Panc1 (cell line): ENCODE data around the gene PRKACB. TPM values are rescaled to one million over a fixed set of nuclear protein-coding genes. Genes with fewer than 3 reads are reported as not detected.

Experiments
- ATAC-seq: fragments of 200-7000 bp; cut with Tn5 transposase; 2 replicates; pipeline ENCODE4 v1.9.1; 2020; ENCODE audit warnings: mild to moderate bottlenecking, moderate library complexity
- BruUV-seq: library from RNA; stranded (reverse); fragments of 400-500 nt; replicated peaks from 2 replicates; lab custom pipeline; 2021; lab: Mats Ljungman, UMichigan
- CTCF ChIA-PET: fragments of 300-600 bp; sonication (Branson Sonifier 250); formaldehyde crosslinking; loops from one replicate; lab custom pipeline; 2022; ENCODE audit warnings: antibody characterized with exemption; lab: Charles Lee
- POLR2A ChIA-PET: fragments of 300-600 bp; sonication (Branson Sonifier 250); formaldehyde crosslinking; loops from one replicate; lab custom pipeline; 2022; ENCODE audit warnings: antibody characterized with exemption; lab: Charles Lee
- DNase-seq: peaks from one replicate; pipeline ENCODE4 v3.0.0-alpha.2; 2010; ENCODE audit warnings: low read depth, low spot score
- H3K27ac ChIP-seq: 2 replicates; pipeline ENCODE4 v1.5.1; 2011; ENCODE audit warnings: mild to moderate bottlenecking, low read length, inconsistent platforms
- H3K27me3 ChIP-seq: fragments of 200-500 bp; sonication (Bioruptor generic); 2 replicates; pipeline ENCODE4 v1.6.0; 2014; ENCODE audit warnings: low read length, inconsistent platforms; ENCODE audit not compliant: control insufficient read depth, insufficient read depth
- H3K36me3 ChIP-seq: fragments of 200-500 bp; sonication (Bioruptor generic); 2 replicates; pipeline ENCODE4 v1.5.1; 2014; ENCODE audit warnings: inconsistent platforms, mild to moderate bottlenecking, low read length, moderate library complexity; ENCODE audit not compliant: control insufficient read depth, insufficient read depth
- H3K4me1 ChIP-seq: 2 replicates; pipeline ENCODE4 v1.5.1; 2011; ENCODE audit warnings: inconsistent platforms, mild to moderate bottlenecking, low read length, moderate library complexity; ENCODE audit not compliant: control insufficient read depth, insufficient read depth
- H3K4me3 ChIP-seq, 2 experiments: 2 replicates each; pipeline ENCODE4 v1.5.1; 2011 to 2012; ENCODE audit warnings: low read depth in 2 of 2, low read length in 2 of 2, mild to moderate bottlenecking in 2 of 2, inconsistent platforms in 1 of 2, moderate library complexity in 1 of 2
- H3K9me3 ChIP-seq: fragments of 200-500 bp; sonication (Bioruptor generic); 2 replicates; pipeline ENCODE4 v1.5.1; 2014; ENCODE audit warnings: low read depth, mild to moderate bottlenecking, inconsistent platforms, low read length, moderate library complexity; ENCODE audit not compliant: control insufficient read depth, insufficient read depth
- POLR2AphosphoS5 ChIP-seq: IDR thresholded peaks from 2 replicates; pipeline ENCODE4 v1.6.1; 2012; ENCODE audit warnings: mild to moderate bottlenecking, low read depth, low read length, moderate library complexity
- SIN3A ChIP-seq: IDR thresholded peaks from 2 replicates; pipeline ENCODE4 v1.6.1; 2012; ENCODE audit warnings: low read depth, mild to moderate bottlenecking, low read length, moderate library complexity, borderline replicate concordance; ENCODE audit not compliant: insufficient read depth
- TCF7L2 ChIP-seq: IDR thresholded peaks from 2 replicates; pipeline ENCODE4 v1.6.1; 2011; ENCODE audit warnings: mild to moderate bottlenecking, low read depth, low read length, inconsistent platforms
- in situ Hi-C: cut with HindIII; loops from 2 replicates; pipeline ENCODE4 v1.10.0; 2016; ENCODE audit warnings: low sequenced_read_pairs, low pct_unique_long_range_greater_than_20kb
- intact Hi-C: fragments of 100-400 bp; cut with micrococcal nuclease; formaldehyde crosslinking; loops from one replicate; pipeline ENCODE4 v1.10.0; 2022; ENCODE audit not compliant: unreplicated experiment
- total RNA-seq: library from RNA; stranded (reverse); gene quantifications from one replicate; pipeline ENCODE4 v1.2.1, GENCODE V29; 2021; ENCODE audit not compliant: unreplicated experiment
- TF ChIP-seq, protein P1 (sequence below), 2 experiments: IDR thresholded peaks; 2 replicates each; pipeline ENCODE4 v1.6.1; 2011 to 2012; ENCODE audit warnings: low read depth in 2 of 2, control low read depth in 1 of 2, low read length in 1 of 2, mild to moderate bottlenecking in 1 of 2, moderate library complexity in 1 of 2; ENCODE audit not compliant: insufficient read depth in 1 of 2
- TF ChIP-seq, protein P2 (sequence below): fragments of 450-650 bp; IDR thresholded peaks from 2 replicates; pipeline ENCODE4 v1.5.1; 2017; ENCODE audit warnings: mild to moderate bottlenecking

PRKACB gene
- total RNA-seq, 1 experiment from 2014 or later, result 54.9 TPM

DNA sequence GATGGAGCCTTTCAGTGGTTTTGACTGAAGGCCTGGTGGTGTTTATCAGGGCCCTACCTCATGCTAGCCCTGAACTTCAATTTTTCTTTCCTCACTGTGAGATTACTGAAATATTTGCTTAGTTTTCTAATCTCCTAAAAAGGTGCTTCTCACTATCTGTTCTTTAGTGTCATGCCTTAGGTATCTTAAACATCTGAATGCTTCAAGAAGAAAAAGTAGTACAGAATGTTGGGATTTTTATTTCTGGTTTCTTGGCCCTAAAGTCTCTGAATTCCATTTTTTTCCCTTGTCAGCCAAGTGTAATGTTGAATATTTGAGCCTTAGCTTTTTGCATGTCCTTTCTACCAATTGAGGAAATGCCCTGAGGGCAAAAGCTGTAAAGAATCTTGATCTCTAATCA is 47.9 kb upstream of the PRKACB start:
- ChIA-PET CTCF (no interaction called here), POLR2A (no interaction called here)
- no peak overlapping the region for H3K27ac ChIP-seq
- no TSS peak for BruUV-seq
- DNase-seq (no peak), ATAC-seq (no peak)
- H3K4me3 ChIP-seq, result no peak overlapping the region
- no peaks in the 10 kb centered on the region for H3K36me3 ChIP-seq
- H3K9me3 ChIP-seq, result peaks cover 26% of the 10 kb centered on the region
- H3K27me3 ChIP-seq, result no peaks in the 10 kb centered on the region
- TF ChIP-seq, protein P1, sequence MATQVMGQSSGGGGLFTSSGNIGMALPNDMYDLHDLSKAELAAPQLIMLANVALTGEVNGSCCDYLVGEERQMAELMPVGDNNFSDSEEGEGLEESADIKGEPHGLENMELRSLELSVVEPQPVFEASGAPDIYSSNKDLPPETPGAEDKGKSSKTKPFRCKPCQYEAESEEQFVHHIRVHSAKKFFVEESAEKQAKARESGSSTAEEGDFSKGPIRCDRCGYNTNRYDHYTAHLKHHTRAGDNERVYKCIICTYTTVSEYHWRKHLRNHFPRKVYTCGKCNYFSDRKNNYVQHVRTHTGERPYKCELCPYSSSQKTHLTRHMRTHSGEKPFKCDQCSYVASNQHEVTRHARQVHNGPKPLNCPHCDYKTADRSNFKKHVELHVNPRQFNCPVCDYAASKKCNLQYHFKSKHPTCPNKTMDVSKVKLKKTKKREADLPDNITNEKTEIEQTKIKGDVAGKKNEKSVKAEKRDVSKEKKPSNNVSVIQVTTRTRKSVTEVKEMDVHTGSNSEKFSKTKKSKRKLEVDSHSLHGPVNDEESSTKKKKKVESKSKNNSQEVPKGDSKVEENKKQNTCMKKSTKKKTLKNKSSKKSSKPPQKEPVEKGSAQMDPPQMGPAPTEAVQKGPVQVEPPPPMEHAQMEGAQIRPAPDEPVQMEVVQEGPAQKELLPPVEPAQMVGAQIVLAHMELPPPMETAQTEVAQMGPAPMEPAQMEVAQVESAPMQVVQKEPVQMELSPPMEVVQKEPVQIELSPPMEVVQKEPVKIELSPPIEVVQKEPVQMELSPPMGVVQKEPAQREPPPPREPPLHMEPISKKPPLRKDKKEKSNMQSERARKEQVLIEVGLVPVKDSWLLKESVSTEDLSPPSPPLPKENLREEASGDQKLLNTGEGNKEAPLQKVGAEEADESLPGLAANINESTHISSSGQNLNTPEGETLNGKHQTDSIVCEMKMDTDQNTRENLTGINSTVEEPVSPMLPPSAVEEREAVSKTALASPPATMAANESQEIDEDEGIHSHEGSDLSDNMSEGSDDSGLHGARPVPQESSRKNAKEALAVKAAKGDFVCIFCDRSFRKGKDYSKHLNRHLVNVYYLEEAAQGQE (IDR thresholded peaks at IDR 0.05; ENCODE audit: insufficient read depth in 1 of 2, low read depth in 2 of 2, low read length in 1 of 2), result no peak
- TF ChIP-seq SIN3A, result no peak
- TF ChIP-seq TCF7L2, result no peak
- no peak for TF ChIP-seq POLR2AphosphoS5
- TF ChIP-seq, protein P2, sequence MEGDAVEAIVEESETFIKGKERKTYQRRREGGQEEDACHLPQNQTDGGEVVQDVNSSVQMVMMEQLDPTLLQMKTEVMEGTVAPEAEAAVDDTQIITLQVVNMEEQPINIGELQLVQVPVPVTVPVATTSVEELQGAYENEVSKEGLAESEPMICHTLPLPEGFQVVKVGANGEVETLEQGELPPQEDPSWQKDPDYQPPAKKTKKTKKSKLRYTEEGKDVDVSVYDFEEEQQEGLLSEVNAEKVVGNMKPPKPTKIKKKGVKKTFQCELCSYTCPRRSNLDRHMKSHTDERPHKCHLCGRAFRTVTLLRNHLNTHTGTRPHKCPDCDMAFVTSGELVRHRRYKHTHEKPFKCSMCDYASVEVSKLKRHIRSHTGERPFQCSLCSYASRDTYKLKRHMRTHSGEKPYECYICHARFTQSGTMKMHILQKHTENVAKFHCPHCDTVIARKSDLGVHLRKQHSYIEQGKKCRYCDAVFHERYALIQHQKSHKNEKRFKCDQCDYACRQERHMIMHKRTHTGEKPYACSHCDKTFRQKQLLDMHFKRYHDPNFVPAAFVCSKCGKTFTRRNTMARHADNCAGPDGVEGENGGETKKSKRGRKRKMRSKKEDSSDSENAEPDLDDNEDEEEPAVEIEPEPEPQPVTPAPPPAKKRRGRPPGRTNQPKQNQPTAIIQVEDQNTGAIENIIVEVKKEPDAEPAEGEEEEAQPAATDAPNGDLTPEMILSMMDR, result no peak
- intact Hi-C loops, result no loop called here
- in situ Hi-C loops, result no loop called here
- no peaks in the 10 kb centered on the region for H3K4me1 ChIP-seq

DNA sequence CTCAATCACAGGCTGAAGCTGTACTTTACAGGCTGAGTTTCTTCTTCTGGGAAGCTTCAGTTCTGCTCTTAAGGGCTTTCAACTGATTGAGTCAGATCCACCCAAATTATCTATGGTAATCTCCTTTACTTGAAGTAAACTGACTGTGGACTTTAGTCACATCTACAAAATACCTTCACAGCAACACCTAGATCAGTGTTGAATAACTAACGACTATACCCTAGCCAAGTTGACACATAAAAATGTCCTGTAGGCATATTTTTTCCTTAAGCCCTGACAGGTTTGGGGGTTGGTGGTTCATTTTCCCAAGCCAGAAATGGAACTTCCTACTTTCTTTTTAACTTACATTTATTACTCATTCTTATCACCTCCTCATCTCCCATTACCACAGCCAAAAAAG is 42.9 kb upstream of the PRKACB start:
- H3K27me3 ChIP-seq, result no peaks in the 10 kb centered on the region
- intact Hi-C loops (no loop called here), in situ Hi-C loops (no loop called here)
- peaks cover 9% of the 10 kb centered on the region for H3K4me1 ChIP-seq
- no peak for DNase-seq
- TF ChIP-seq, protein P2, result no peak
- TF ChIP-seq SIN3A, result no peak
- TF ChIP-seq, protein P1 (IDR thresholded peaks at IDR 0.05; ENCODE audit: insufficient read depth in 1 of 2, low read depth in 2 of 2, low read length in 1 of 2), result no peak
- no peak for TF ChIP-seq POLR2AphosphoS5
- BruUV-seq, result no TSS peak
- no peak overlapping the region for H3K27ac ChIP-seq
- ATAC-seq, result no peak
- H3K9me3 ChIP-seq, result peaks cover 10% of the 10 kb centered on the region; the same call in 1 of the 2 replicates
- no peak overlapping the region for H3K4me3 ChIP-seq
- ChIA-PET CTCF (no interaction called here), POLR2A (no interaction called here)
- H3K36me3 ChIP-seq, result no peaks in the 10 kb centered on the region
